ENCODE measurements around the gene STEAP1.

- no peak for TF ChIP-seq CTCF (IDR thresholded peaks at IDR 0.05; ENCODE audit: poor library complexity)
- TF ChIP-seq EZH2phosphoT487 (IDR thresholded peaks at IDR 0.05; ENCODE audit: low read depth, severe bottlenecking, unreplicated experiment): no peak
These were observed 24.5 kb downstream of the STEAP1 start for GRCh38 chr7:90178679-90179278.
